H9 (cell line): ENCODE data around the gene HRH1. TPM values are rescaled to one million over a fixed set of nuclear protein-coding genes. Genes with fewer than 3 reads are reported as not detected.

ENCODE experiments used
- DNase-seq: peaks from one replicate; pipeline ENCODE4 v3.0.0-alpha.2; 2017
- H2AFZ ChIP-seq: one replicate; pipeline ENCODE4 v1.6.1; 2013; ENCODE audit warnings: mild to moderate bottlenecking, low read length, control low read depth, moderate library complexity
- H2AK5ac ChIP-seq: 2 replicates; pipeline ENCODE4 v1.6.1; 2013; ENCODE audit warnings: low read length, control low read depth, mixed read lengths; ENCODE audit not compliant: insufficient read length
- H2BK120ac ChIP-seq: one replicate; pipeline ENCODE4 v1.6.1; 2013; ENCODE audit warnings: low read depth, mild to moderate bottlenecking, low read length, control low read depth, inconsistent platforms; ENCODE audit not compliant: poor library complexity, severe bottlenecking
- H2BK12ac ChIP-seq: 2 replicates; pipeline ENCODE4 v1.6.1; 2013; ENCODE audit warnings: low read length, control low read depth, mixed read lengths, low read depth; ENCODE audit not compliant: insufficient read length
- H2BK15ac ChIP-seq: 2 replicates; pipeline ENCODE4 v1.6.1; 2013; ENCODE audit warnings: low read depth, low read length, control low read depth
- H2BK20ac ChIP-seq: one replicate; pipeline ENCODE4 v1.6.1; 2013; ENCODE audit warnings: low read depth, mild to moderate bottlenecking, low read length, control low read depth, inconsistent platforms; ENCODE audit not compliant: poor library complexity, severe bottlenecking
- H2BK5ac ChIP-seq: 2 replicates; pipeline ENCODE4 v1.6.1; 2013; ENCODE audit warnings: low read length, control low read depth, mixed read lengths; ENCODE audit not compliant: insufficient read length
- H3K14ac ChIP-seq: 2 replicates; pipeline ENCODE4 v1.6.1; 2013; ENCODE audit warnings: low read length, control low read depth; ENCODE audit not compliant: insufficient read depth
- H3K18ac ChIP-seq: 2 replicates; pipeline ENCODE4 v1.6.1; 2013; ENCODE audit warnings: low read depth, mild to moderate bottlenecking, mixed read lengths, low read length, control low read depth; ENCODE audit not compliant: insufficient read length
- H3K23ac ChIP-seq: 2 replicates; pipeline ENCODE4 v1.6.1; 2013; ENCODE audit warnings: low read length, control low read depth, mixed read lengths, low read depth; ENCODE audit not compliant: insufficient read length
- H3K23me2 ChIP-seq: 2 replicates; pipeline ENCODE4 v1.6.1; 2013; ENCODE audit warnings: low read depth, mild to moderate bottlenecking, mixed read lengths, low read length, control low read depth; ENCODE audit not compliant: insufficient read length, poor library complexity, severe bottlenecking
- H3K27ac ChIP-seq: 2 replicates; pipeline ENCODE4 v1.5.1; 2013; ENCODE audit warnings: low read length, control low read depth, mixed read lengths, low read depth; ENCODE audit not compliant: insufficient read length
- H3K27me3 ChIP-seq: 2 replicates; pipeline ENCODE4 v1.6.1; 2013; ENCODE audit warnings: low read length, control low read depth, inconsistent platforms; ENCODE audit not compliant: insufficient read depth
- H3K4ac ChIP-seq: 2 replicates; pipeline ENCODE4 v1.6.1; 2013; ENCODE audit warnings: low read depth, mild to moderate bottlenecking, control low read depth, inconsistent platforms, low read length, moderate library complexity
- H3K4me1 ChIP-seq: 2 replicates; pipeline ENCODE4 v1.6.1; 2013; ENCODE audit warnings: low read length, control low read depth, inconsistent platforms; ENCODE audit not compliant: insufficient read depth
- H3K4me2 ChIP-seq: 2 replicates; pipeline ENCODE4 v1.6.1; 2013; ENCODE audit warnings: low read length, control low read depth, mixed read lengths; ENCODE audit not compliant: insufficient read length, insufficient read depth
- H3K56ac ChIP-seq: 2 replicates; pipeline ENCODE4 v1.6.1; 2013; ENCODE audit warnings: low read depth, mild to moderate bottlenecking, mixed read lengths, low read length, control low read depth; ENCODE audit not compliant: insufficient read length
- H3K79me1 ChIP-seq: 2 replicates; pipeline ENCODE4 v1.6.1; 2013; ENCODE audit warnings: low read depth, mild to moderate bottlenecking, moderate library complexity, low read length, control low read depth, inconsistent platforms; ENCODE audit not compliant: insufficient read depth, poor library complexity, severe bottlenecking
- H3K79me2 ChIP-seq: 2 replicates; pipeline ENCODE4 v1.6.1; 2013; ENCODE audit warnings: low read length, control low read depth, inconsistent platforms; ENCODE audit not compliant: insufficient read depth
- H3K9ac ChIP-seq: 2 replicates; pipeline ENCODE4 v1.6.1; 2013; ENCODE audit warnings: low read length, control low read depth, mixed read lengths; ENCODE audit not compliant: insufficient read length; ENCODE audit errors: extremely low read depth
- H3K9me3 ChIP-seq: one replicate; pipeline ENCODE4 v1.6.1; 2013; ENCODE audit warnings: low read depth, low read length, inconsistent platforms; ENCODE audit not compliant: control insufficient read depth
- H3T11ph ChIP-seq: one replicate; pipeline ENCODE4 v1.6.1; 2013; ENCODE audit warnings: mild to moderate bottlenecking, low read length, control low read depth, inconsistent platforms
- H4K20me1 ChIP-seq: one replicate; pipeline ENCODE4 v1.6.1; 2013; ENCODE audit not compliant: control insufficient read depth, insufficient read length, insufficient read depth
- H4K5ac ChIP-seq: 2 replicates; pipeline ENCODE4 v1.6.1; 2013; ENCODE audit warnings: low read depth, mild to moderate bottlenecking, mixed read lengths, low read length, control low read depth; ENCODE audit not compliant: insufficient read length
- H4K8ac ChIP-seq: replicated peaks from 2 replicates; pipeline ENCODE4 v1.6.1; 2013; ENCODE audit warnings: low read length, control low read depth, mixed read lengths, low read depth; ENCODE audit not compliant: insufficient read length
- H4K91ac ChIP-seq: 2 replicates; pipeline ENCODE4 v1.6.1; 2013; ENCODE audit warnings: low read depth, mild to moderate bottlenecking, moderate library complexity, mixed read lengths, low read length, control low read depth; ENCODE audit not compliant: insufficient read length
- H3K27ac Mint-ChIP-seq, 3 experiments: 2 replicates in 2 of 3; 3 replicates in 1 of 3; pipeline ENCODE4 v1.8.0; 2020 to 2021; ENCODE audit warnings: mixed read lengths in 3 of 3, mild to moderate bottlenecking in 1 of 3, moderate library complexity in 1 of 3
- H3K27me3 Mint-ChIP-seq: 2 replicates; pipeline ENCODE4 v1.8.0; 2021; ENCODE audit warnings: low read depth, mild to moderate bottlenecking, moderate library complexity, mixed read lengths
- H3K36me3 Mint-ChIP-seq, 3 experiments: 2 replicates in 2 of 3; 3 replicates in 1 of 3; pipeline ENCODE4 v1.8.0; 2020 to 2021; ENCODE audit warnings: low read depth in 3 of 3, mixed read lengths in 3 of 3; ENCODE audit not compliant: insufficient read depth in 1 of 3
- H3K4me1 Mint-ChIP-seq, 2 experiments: 2 replicates each; pipeline ENCODE4 v1.8.0; 2020; ENCODE audit warnings: mixed read lengths in 2 of 2
- H3K4me3 Mint-ChIP-seq, 2 experiments: 2 replicates in 1 of 2; 3 replicates in 1 of 2; pipeline ENCODE4 v1.8.0; 2020 to 2021; ENCODE audit warnings: mild to moderate bottlenecking in 2 of 2, mixed read lengths in 2 of 2, moderate library complexity in 1 of 2
- H3K9me3 Mint-ChIP-seq, 2 experiments: 2 replicates in 1 of 2; 3 replicates in 1 of 2; pipeline ENCODE4 v1.8.0; 2020; ENCODE audit warnings: mild to moderate bottlenecking in 2 of 2, mixed read lengths in 2 of 2, moderate library complexity in 1 of 2
- WGBS: extraction: QIAGEN DNeasy Blood & Tissue Kit; methylation state at CpG from one replicate; pipeline ENCODE4 v1.1.7; 2013; ENCODE audit warnings: missing lambda C conversion rate, low lambda C conversion rate, mixed read lengths; ENCODE audit not compliant: insufficient read length; ENCODE audit errors: extremely low coverage; 5-methylcytosine and 5-hydroxymethylcytosine counted together
- total RNA-seq: library from RNA; stranded (reverse); gene quantifications from 2 replicates; pipeline ENCODE4 v1.2.1, GENCODE V29; 2021
- TF ChIP-seq, protein P1 (sequence below): fragments of 200-600 bp; sonication (generic); conservative IDR thresholded peaks from 3 replicates; pipeline ENCODE4 v1.8.0; 2021; ENCODE audit warnings: antibody characterized with exemption, mild to moderate bottlenecking

The HRH1 gene
- total RNA-seq, 1 experiment from 2014 or later: 0.74 TPM

DNA sequence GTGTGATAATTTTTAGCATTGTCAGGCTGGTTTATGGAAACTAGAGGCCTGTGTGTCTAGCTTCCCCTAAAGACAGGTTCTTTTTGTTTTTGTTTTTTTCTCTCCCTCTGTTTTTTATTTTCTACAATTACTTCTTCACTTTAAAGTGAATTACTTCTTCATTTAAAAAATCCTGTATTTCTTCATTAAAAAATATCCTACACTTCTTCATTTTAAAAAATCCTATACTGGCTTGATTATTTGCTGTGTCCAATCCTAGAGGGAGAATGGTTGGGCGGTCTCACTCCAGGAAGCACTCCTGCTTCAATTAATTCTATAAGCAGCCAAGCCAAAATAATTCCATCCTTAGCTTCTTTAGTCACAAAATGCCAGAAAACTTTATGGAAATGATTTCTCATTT lies 129.7 kb downstream of the HRH1 start:
- Histone ChIP-seq H3K4me2 (no peak overlapping the region), H4K20me1 (no peaks in the 10 kb centered on the region), H4K5ac (no peak overlapping the region), H3K27ac (no peak overlapping the region), H2BK15ac (no peak overlapping the region), H2BK120ac (no peak overlapping the region), H3T11ph (no peak overlapping the region), H3K4me1 (no peaks in the 10 kb centered on the region), H3K79me1 (no peaks in the 10 kb centered on the region), H3K14ac (no peak overlapping the region), H2AK5ac (no peak overlapping the region), H3K23me2 (no peaks in the 10 kb centered on the region), H4K91ac (no peak overlapping the region), H2BK12ac (no peak overlapping the region), H3K4ac (no peak overlapping the region), H3K56ac (no peak overlapping the region), H3K9ac (no peak overlapping the region), H2BK20ac (no peak overlapping the region), H3K9me3 (no peaks in the 10 kb centered on the region), H2AFZ (no peak overlapping the region), H3K23ac (no peak overlapping the region), H2BK5ac (no peak overlapping the region), H3K79me2 (no peaks in the 10 kb centered on the region), H4K8ac (no peak overlapping the region), H3K27me3 (no peaks in the 10 kb centered on the region), H3K18ac (no peak overlapping the region)
- WGBS: no CpG with 5 or more reads among the region's 1 CpG
- DNase-seq: no peak
- H3K27me3 Mint-ChIP-seq: no peaks in the 10 kb centered on the region
- TF ChIP-seq, protein P1, sequence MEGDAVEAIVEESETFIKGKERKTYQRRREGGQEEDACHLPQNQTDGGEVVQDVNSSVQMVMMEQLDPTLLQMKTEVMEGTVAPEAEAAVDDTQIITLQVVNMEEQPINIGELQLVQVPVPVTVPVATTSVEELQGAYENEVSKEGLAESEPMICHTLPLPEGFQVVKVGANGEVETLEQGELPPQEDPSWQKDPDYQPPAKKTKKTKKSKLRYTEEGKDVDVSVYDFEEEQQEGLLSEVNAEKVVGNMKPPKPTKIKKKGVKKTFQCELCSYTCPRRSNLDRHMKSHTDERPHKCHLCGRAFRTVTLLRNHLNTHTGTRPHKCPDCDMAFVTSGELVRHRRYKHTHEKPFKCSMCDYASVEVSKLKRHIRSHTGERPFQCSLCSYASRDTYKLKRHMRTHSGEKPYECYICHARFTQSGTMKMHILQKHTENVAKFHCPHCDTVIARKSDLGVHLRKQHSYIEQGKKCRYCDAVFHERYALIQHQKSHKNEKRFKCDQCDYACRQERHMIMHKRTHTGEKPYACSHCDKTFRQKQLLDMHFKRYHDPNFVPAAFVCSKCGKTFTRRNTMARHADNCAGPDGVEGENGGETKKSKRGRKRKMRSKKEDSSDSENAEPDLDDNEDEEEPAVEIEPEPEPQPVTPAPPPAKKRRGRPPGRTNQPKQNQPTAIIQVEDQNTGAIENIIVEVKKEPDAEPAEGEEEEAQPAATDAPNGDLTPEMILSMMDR: no peak
- no peaks in the 10 kb centered on the region for H3K4me1 Mint-ChIP-seq
- H3K9me3 Mint-ChIP-seq: no peaks in the 10 kb centered on the region
- H3K36me3 Mint-ChIP-seq: peaks cover 0 to 7% (median 0%) of the 10 kb centered on the region in 3 experiments; a peak in 2 of 7 replicates
- no peak overlapping the region for H3K4me3 Mint-ChIP-seq
- H3K27ac Mint-ChIP-seq: no peak overlapping the region
